Stimulated activated naive CD8-positive, alpha-beta T cell treated with anti-CD3 and anti-CD28 coated beads, Interleukin-15, Interleukin-2, amounts not matched to agents 100 ng/mL and 50 ng/mL, for 24 hours (primary cell): Measurements from ENCODE around the gene HYOU1.

Experiments used
- H3K27ac Mint-ChIP-seq: one replicate; pipeline ENCODE4 v1.8.0; 2021; ENCODE audit warnings: mild to moderate bottlenecking, mixed read lengths
- H3K27me3 Mint-ChIP-seq: one replicate; pipeline ENCODE4 v1.8.0; 2021; ENCODE audit warnings: mixed read lengths
- H3K36me3 Mint-ChIP-seq: one replicate; pipeline ENCODE4 v1.8.0; 2021; ENCODE audit warnings: low read depth, mixed read lengths
- H3K4me1 Mint-ChIP-seq: one replicate; pipeline ENCODE4 v1.8.0; 2021; ENCODE audit warnings: low read depth, mixed read lengths
- H3K4me3 Mint-ChIP-seq: one replicate; pipeline ENCODE4 v1.8.0; 2021; ENCODE audit warnings: mild to moderate bottlenecking, mixed read lengths
- H3K9me3 Mint-ChIP-seq: one replicate; pipeline ENCODE4 v1.8.0; 2021; ENCODE audit warnings: mixed read lengths

The HYOU1 gene

DNA sequence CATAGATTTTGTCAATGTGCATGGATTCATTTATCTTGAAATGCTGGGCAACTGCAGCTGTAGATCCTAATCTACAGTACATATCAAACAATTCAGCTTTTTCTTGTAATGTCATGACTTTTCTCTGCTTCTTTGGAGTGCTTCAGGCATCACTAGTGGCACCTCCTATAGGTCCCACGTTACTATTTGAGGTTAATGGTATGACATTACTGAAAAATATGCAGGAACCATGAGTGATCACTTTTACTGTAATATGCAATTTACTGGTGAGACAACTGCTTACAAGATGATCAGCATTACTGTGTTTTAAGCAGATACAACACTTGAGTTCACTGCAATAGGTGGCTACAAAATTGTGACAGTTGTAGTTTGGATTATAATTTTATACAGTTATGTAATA is 56.1 kb downstream of the HYOU1 start:
- Mint-ChIP-seq H3K4me1 (peaks cover 45% of the 10 kb centered on the region), H3K36me3 (peaks cover 61% of the 10 kb centered on the region), H3K27me3 (no peaks in the 10 kb centered on the region), H3K9me3 (no peaks in the 10 kb centered on the region), H3K4me3 (peak overlapping the region; percentile 14), H3K27ac (no peak overlapping the region)

DNA sequence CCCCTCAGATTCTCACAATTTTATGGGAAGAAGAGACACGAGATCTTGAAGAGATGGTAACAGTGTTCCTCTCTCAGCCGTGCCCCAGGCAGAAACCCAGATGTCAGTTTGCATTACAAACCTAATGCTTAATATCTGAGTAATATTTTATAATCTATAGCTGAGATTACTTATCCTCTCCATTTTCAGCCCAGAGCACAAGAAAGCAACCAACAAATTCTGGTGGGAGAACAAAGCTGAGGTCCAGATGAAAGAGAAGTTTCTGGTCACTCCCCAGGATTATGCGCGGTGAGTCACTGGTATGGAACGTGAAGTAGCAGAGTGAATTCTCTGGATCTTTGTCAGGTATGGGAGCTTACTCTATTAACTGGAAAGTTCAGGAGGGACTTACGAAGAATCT is 58.2 kb downstream of the HYOU1 start:
- Mint-ChIP-seq H3K36me3 (peaks cover 55% of the 10 kb centered on the region), H3K27me3 (no peaks in the 10 kb centered on the region), H3K4me1 (peaks cover 44% of the 10 kb centered on the region), H3K27ac (peak overlapping the region; percentile 95), H3K4me3 (peak overlapping the region; percentile 95), H3K9me3 (no peaks in the 10 kb centered on the region)

DNA sequence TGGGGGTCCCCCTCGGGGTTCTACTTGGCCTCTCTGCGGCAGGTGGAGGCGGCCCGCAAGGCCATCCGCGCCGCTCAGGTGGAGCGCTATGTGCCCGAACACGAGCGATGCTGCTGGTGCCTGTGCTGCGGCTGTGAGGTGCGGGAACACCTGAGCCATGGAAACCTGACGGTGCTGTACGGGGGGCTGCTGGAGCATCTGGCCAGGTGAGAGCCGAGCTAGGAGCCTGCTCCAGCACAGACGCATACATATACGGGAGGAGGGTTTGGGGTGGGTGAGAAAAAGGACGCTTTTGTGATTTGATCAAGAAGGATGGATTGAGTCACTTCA is 58.7 kb downstream of the HYOU1 start:
- H3K9me3 Mint-ChIP-seq = no peaks in the 10 kb centered on the region
- H3K27ac Mint-ChIP-seq = peak overlapping the region; percentile 95
- H3K4me1 Mint-ChIP-seq = peaks cover 44% of the 10 kb centered on the region
- H3K27me3 Mint-ChIP-seq = no peaks in the 10 kb centered on the region
- peak overlapping the region; percentile 95 for H3K4me3 Mint-ChIP-seq
- H3K36me3 Mint-ChIP-seq = peaks cover 52% of the 10 kb centered on the region

DNA sequence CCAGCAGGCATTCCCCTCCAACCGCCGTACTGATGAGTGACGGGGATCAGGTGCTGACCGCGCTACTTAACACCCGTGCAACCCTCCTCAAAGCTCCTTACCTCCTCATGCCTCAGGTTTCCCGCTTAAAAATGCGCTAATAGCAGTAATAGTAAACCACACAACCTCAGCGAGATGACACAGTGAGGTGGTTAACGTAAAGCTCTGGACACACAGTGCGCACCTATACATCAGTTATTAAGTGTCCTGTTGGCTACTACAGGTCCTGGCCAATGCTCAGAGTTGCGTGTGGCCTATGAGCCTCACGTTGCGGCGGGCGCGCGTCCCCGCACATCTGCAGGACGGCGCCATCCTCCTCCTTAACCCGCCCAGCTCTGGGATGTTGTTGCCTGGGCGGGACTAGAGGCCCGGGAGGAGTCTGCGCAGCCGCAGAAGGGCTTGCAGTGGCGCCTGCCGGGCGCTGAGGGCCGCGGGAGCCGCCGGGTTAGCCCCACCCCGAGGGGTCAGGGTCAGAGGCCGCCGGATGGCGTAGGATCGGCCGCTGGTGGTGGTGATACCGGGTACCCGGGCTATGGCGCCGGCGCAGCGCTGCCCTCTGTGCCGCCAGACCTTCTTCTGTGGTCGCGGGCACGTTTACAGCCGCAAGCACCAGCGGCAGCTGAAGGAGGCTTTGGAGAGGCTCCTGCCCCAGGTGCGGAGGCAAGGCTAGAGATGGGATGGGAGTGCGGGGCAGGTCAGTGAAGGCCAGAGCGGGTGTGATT is 59.2 kb downstream of the HYOU1 start, which contains the start of gene CENATAC:
CENATAC (plus strand) TSS at position 512 of the 761 bp plus-strand sequence; CDS start at position 572, 60 bp downstream.
- Mint-ChIP-seq H3K36me3 (peaks cover 47% of the 10 kb centered on the region), H3K27ac (peak within 1 kb of the TSS; percentile 98), H3K4me1 (peaks cover 44% of the 10 kb centered on the region), H3K9me3 (no peaks in the 10 kb centered on the region), H3K4me3 (peak within 1 kb of the TSS; percentile 95), H3K27me3 (no peaks in the 10 kb centered on the region)

DNA sequence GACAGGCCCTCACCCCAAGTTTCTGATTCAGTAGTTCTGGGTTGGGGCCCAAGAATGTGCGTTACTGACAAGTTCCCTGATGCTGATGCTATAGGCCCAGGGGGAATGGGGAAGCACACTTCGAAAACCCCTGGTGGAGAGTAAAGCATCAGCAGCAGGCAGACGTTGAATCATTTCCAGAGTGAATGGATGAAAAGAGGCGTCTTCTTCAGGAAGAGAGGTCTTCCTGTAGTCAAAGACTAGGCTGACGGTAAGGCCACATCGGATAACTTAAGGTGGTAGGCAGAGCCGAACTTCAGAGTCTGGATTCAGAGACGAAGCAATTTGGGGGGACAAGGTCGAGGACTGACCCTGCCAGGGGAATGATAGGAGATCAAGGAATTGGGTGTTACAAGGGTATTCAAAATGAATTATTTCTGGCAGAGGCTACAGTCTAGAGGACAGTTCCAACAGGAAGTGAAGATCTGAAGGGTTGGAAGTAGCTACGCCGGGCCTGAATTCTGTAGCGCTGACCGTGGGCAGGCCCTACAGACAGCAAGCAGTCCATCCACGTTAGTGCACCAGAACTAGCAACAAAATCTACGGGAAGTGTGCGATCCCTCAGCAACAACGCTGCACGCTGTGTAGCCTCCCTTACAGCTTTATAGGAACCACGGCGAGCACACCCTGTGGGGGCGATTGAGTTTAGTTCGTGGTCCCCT is 59.9 kb downstream of the HYOU1 start:
- H3K4me1 Mint-ChIP-seq = peaks cover 44% of the 10 kb centered on the region
- peaks cover 40% of the 10 kb centered on the region for H3K36me3 Mint-ChIP-seq
- peak overlapping the region; percentile 95 for H3K4me3 Mint-ChIP-seq
- peak overlapping the region; percentile 98 for H3K27ac Mint-ChIP-seq
- no peaks in the 10 kb centered on the region for H3K9me3 Mint-ChIP-seq
- H3K27me3 Mint-ChIP-seq = no peaks in the 10 kb centered on the region
